H1 (cell line): ENCODE data around the gene HDLBP. TPM values are rescaled to one million over a fixed set of nuclear protein-coding genes. Genes with fewer than 3 reads are reported as not detected.

Experiments
- BCL11A ChIP-seq, 2 experiments: IDR thresholded peaks; one replicate each; pipeline ENCODE4 v1.6.1; 2011; ENCODE audit warnings: low read depth in 2 of 2, low read length in 2 of 2, mild to moderate bottlenecking in 2 of 2
- CREB1 ChIP-seq: IDR thresholded peaks from 2 replicates; pipeline ENCODE4 v1.6.1; 2012; ENCODE audit warnings: inconsistent platforms
- EP300 ChIP-seq, 2 experiments: IDR thresholded peaks; 1 replicate in 1 of 2; 2 replicates in 1 of 2; pipeline ENCODE4 v1.6.1; 2011 to 2012; ENCODE audit warnings: low read depth in 2 of 2, low read length in 2 of 2, mild to moderate bottlenecking in 2 of 2, borderline replicate concordance in 1 of 2, inconsistent platforms in 1 of 2, moderate library complexity in 1 of 2
- EZH2 ChIP-seq: fragments of 200-600 bp; sonication (generic); IDR thresholded peaks from 2 replicates; pipeline ENCODE4 v1.7.1; 2012; ENCODE audit warnings: low read depth, mild to moderate bottlenecking, moderate library complexity, low read length, inconsistent platforms; ENCODE audit not compliant: severe bottlenecking
- FOSL1 ChIP-seq: IDR thresholded peaks from 2 replicates; pipeline ENCODE4 v1.6.1; 2011; ENCODE audit warnings: mild to moderate bottlenecking, low read depth, low read length, moderate library complexity; ENCODE audit not compliant: insufficient read depth
- GABPA ChIP-seq: IDR thresholded peaks from 2 replicates; pipeline ENCODE4 v1.6.1; 2011; ENCODE audit warnings: mild to moderate bottlenecking, low read length, moderate library complexity, borderline replicate concordance; ENCODE audit not compliant: insufficient read depth
- GTF2F1 ChIP-seq: IDR thresholded peaks from 2 replicates; pipeline ENCODE4 v1.6.1; 2012; ENCODE audit warnings: low read depth, low read length, improper control_type of control experiment, borderline replicate concordance
- HDAC2 ChIP-seq, 2 experiments: fragments of 300-600 bp in 1 of 2; sonication (generic) in 1 of 2; IDR thresholded peaks; 2 replicates each; pipeline ENCODE4 v1.6.1; 2011 to 2012; ENCODE audit warnings: low read depth in 2 of 2, low read length in 2 of 2, mild to moderate bottlenecking in 2 of 2, moderate library complexity in 2 of 2, borderline replicate concordance in 1 of 2, inconsistent platforms in 1 of 2
- JUN ChIP-seq: IDR thresholded peaks from 2 replicates; pipeline ENCODE4 v1.6.1; 2011; ENCODE audit warnings: low read depth, mild to moderate bottlenecking, improper control_type of control experiment, low read length
- KDM5A ChIP-seq: fragments of 200-600 bp; IDR thresholded peaks from 2 replicates; pipeline ENCODE4 v1.7.1; 2012; ENCODE audit warnings: mild to moderate bottlenecking, low read length, inconsistent platforms, mixed read lengths
- PHF8 ChIP-seq: fragments of 200-600 bp; sonication (generic); conservative IDR thresholded peaks from 2 replicates; pipeline ENCODE4 v1.7.1; 2012; ENCODE audit warnings: low read depth, mild to moderate bottlenecking, inconsistent platforms, low read length, moderate library complexity
- POLR2A ChIP-seq, 2 experiments: IDR thresholded peaks; 1 replicate in 1 of 2; 2 replicates in 1 of 2; pipeline ENCODE4 v1.6.1; 2011; ENCODE audit warnings: low read depth in 2 of 2, low read length in 2 of 2, mild to moderate bottlenecking in 2 of 2; ENCODE audit errors: control extremely low read depth in 1 of 2
- POLR2AphosphoS5 ChIP-seq: IDR thresholded peaks from 2 replicates; pipeline ENCODE4 v1.6.1; 2011; ENCODE audit warnings: low read depth, low read length
- RFX5 ChIP-seq: IDR thresholded peaks from 2 replicates; pipeline ENCODE4 v1.6.1; 2011; ENCODE audit warnings: low read depth, low read length, improper control_type of control experiment, borderline replicate concordance
- RNF2 ChIP-seq: fragments of 200-900, 300-1000 bp; sonication (generic); IDR thresholded peaks from 2 replicates; pipeline ENCODE4 v1.7.1; 2016; ENCODE audit warnings: borderline replicate concordance, low read depth, mild to moderate bottlenecking, antibody characterized with exemption, low read length; ENCODE audit not compliant: poor library complexity, severe bottlenecking; ENCODE audit errors: missing control alignments
- SP1 ChIP-seq: IDR thresholded peaks from 2 replicates; pipeline ENCODE4 v1.6.1; 2011; ENCODE audit warnings: low read depth, low read length
- SRF ChIP-seq: IDR thresholded peaks from 2 replicates; pipeline ENCODE4 v1.6.1; 2011; ENCODE audit warnings: mild to moderate bottlenecking, low read depth, low read length, moderate library complexity
- TAF1 ChIP-seq: IDR thresholded peaks from 2 replicates; pipeline ENCODE4 v1.6.1; 2011; ENCODE audit warnings: mild to moderate bottlenecking, low read depth, low read length
- TAF7 ChIP-seq: optimal IDR thresholded peaks from 2 replicates; pipeline ENCODE3; 2011; ENCODE audit warnings: low read depth, mild to moderate bottlenecking, inconsistent platforms, low read length, moderate library complexity, borderline replicate concordance
- polyA plus RNA-seq, 7 experiments: library from polyadenylated mRNA; depleted of rRNA in 3 of 7; stranded (reverse) in 5 of 7; unstranded in 2 of 7; fragments of >200 nt in 5 of 7; fragments of 200-250 nt in 2 of 7; gene quantifications; 1 replicate in 5 of 7; 2 replicates in 1 of 7; 4 replicates in 1 of 7; pipeline versions ENCODE4 v1.2.1 to v1.2.3, GENCODE V29; 2011 to 2013; ENCODE audit warnings: missing spikeins in 2 of 7, mixed read lengths in 2 of 7
- total RNA-seq: library from RNA; stranded (reverse); fragmentation: NEBNext Ultra II Directional; extraction: Animal tissue kit (Norgen Biotek cat#: 25700); gene quantifications from 2 replicates; pipeline ENCODE4 v1.2.1, GENCODE V29; 2021
- TF ChIP-seq, protein P1 (sequence below): IDR thresholded peaks from 2 replicates; pipeline ENCODE4 v1.6.1; 2011; ENCODE audit warnings: low read depth, mild to moderate bottlenecking, low read length; ENCODE audit not compliant: insufficient read depth
- TF ChIP-seq, protein P2 (sequence below): IDR thresholded peaks from 2 replicates; pipeline ENCODE4 v1.6.1; 2012; ENCODE audit warnings: inconsistent platforms

Gene HDLBP
- total and polyA plus RNA-seq, 2 of the 8 experiments (the other 6 are each of a cell fraction or from before 2014, with no cell fraction given), result 185 to 360 TPM

DNA sequence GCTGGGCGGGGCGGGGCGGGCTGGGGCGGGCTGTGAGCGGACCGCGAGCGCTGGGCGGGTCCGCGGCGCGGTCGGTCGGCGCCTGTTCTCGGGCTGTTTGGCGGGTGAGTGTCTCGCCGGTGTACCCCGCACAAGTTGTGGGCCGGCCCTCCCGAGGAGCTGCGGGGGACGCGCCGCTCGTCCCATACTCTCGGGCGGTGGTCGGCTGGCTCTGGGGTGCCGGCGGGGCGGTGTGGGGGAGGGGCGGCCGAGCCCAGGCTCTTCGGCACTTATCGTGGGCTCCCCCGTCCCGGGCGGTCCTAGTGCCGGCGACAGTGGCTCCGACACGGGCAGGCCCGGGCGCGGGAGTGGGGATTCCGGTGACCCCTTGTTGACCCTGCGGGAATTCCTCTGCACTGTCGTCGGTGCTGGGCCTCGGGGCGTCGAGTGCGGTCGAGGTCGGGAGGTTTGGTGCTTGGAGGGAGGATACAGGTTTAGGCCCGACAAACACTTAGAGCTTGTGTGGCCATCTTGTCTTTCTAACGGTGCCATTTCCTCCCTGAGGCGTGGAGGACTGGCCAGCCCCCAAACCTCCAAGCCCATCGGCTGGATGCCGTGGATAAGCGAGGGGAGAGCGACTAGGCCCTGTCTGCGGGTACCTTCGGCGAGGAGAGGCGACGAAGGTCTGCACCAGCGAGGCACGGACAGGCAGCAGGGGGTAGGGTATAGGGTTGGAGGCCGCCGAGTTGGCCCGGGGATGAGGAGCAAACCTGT lies 583 bp upstream of the HDLBP start, which contains the start of gene SEPTIN2 (continued):
- TF ChIP-seq JUN (no peak), SRF (no peak), TAF7 (no peak), RFX5 (no peak), EP300 (IDR thresholded peaks at IDR 0.05; ENCODE audit: borderline replicate concordance in 1 of 2, low read depth in 2 of 2, low read length in 2 of 2) (0 out of 3 replicates have a peak, but pooled peaks of 1 of the 2 experiments have one; percentile 0), RNF2 (no peak), HDAC2 (IDR thresholded peaks at IDR 0.05; ENCODE audit: borderline replicate concordance in 1 of 2, low read depth in 2 of 2, low read length in 2 of 2) (peak in 1 of 2 experiments; percentile 64; a peak in 1 of 4 replicates), KDM5A (peak; percentile 66), BCL11A (IDR thresholded peaks at IDR 0.05; ENCODE audit: low read depth in 2 of 2, low read length in 2 of 2) (no peak), CREB1 (no peak), GTF2F1 (peak; percentile 21; the same call in 1 of the 2 replicates), PHF8 (peak; percentile 72), EZH2 (no peak), FOSL1 (peak; percentile 85), SP1 (0 out of 2 replicates have a peak, but pooled peaks have one; percentile 3), POLR2A (IDR thresholded peaks at IDR 0.05; ENCODE audit: control extremely low read depth in 1 of 2, low read depth in 2 of 2, low read length in 2 of 2) (peak in 1 of 2 experiments; percentile 60), POLR2AphosphoS5 (peak; percentile 58), TAF1 (no peak), GABPA (peak; percentile 49; the same call in 1 of the 2 replicates)
- TF ChIP-seq, protein P1, sequence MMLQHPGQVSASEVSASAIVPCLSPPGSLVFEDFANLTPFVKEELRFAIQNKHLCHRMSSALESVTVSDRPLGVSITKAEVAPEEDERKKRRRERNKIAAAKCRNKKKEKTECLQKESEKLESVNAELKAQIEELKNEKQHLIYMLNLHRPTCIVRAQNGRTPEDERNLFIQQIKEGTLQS, result no peak
- TF ChIP-seq, protein P2, sequence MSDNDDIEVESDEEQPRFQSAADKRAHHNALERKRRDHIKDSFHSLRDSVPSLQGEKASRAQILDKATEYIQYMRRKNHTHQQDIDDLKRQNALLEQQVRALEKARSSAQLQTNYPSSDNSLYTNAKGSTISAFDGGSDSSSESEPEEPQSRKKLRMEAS, result 0 out of 2 replicates have a peak, but pooled peaks have one; percentile 7
